Measurements from ENCODE around the gene SKOR1.

DNA sequence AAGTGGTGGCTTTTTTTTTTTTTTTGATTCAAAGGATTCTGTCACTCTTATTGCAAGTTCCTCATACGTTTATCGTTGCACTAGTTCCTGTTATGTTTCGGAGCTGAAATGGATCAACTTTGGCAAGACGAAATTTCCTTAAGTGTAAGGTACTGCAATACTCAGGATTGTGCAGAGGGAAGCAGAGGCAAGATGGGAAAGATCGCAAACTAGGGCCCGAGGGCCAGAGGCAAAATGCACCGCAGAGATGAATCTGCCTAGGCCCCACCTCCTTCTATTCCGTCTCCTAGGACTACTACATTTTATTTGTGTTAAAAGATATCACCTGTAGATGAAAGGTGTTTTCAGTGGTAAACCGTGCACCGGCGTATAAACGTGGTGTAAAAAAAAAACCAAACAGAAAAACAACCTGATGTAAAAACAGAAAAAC, 14.2 kb downstream of the SKOR1 start:
- TF ChIP-seq EP300 (IDR thresholded peaks at IDR 0.05; ENCODE audit: low read depth) (no peak), POLR2A (IDR thresholded peaks at IDR 0.05) (no peak)
- TF ChIP-seq, protein P1, sequence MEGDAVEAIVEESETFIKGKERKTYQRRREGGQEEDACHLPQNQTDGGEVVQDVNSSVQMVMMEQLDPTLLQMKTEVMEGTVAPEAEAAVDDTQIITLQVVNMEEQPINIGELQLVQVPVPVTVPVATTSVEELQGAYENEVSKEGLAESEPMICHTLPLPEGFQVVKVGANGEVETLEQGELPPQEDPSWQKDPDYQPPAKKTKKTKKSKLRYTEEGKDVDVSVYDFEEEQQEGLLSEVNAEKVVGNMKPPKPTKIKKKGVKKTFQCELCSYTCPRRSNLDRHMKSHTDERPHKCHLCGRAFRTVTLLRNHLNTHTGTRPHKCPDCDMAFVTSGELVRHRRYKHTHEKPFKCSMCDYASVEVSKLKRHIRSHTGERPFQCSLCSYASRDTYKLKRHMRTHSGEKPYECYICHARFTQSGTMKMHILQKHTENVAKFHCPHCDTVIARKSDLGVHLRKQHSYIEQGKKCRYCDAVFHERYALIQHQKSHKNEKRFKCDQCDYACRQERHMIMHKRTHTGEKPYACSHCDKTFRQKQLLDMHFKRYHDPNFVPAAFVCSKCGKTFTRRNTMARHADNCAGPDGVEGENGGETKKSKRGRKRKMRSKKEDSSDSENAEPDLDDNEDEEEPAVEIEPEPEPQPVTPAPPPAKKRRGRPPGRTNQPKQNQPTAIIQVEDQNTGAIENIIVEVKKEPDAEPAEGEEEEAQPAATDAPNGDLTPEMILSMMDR (IDR thresholded peaks at IDR 0.05): no peak

Data from transverse colon (tissue), 3 donors.